ENCODE measurements around the gene UBE2M. TPM values are rescaled to one million over a fixed set of nuclear protein-coding genes. Genes with fewer than 3 reads are reported as not detected.
A peak's percentile ranks its signal among the peaks of the same experiment; 100 is the strongest.

UBE2M gene
- total RNA-seq, 1 donor = 54.6 TPM

DNA sequence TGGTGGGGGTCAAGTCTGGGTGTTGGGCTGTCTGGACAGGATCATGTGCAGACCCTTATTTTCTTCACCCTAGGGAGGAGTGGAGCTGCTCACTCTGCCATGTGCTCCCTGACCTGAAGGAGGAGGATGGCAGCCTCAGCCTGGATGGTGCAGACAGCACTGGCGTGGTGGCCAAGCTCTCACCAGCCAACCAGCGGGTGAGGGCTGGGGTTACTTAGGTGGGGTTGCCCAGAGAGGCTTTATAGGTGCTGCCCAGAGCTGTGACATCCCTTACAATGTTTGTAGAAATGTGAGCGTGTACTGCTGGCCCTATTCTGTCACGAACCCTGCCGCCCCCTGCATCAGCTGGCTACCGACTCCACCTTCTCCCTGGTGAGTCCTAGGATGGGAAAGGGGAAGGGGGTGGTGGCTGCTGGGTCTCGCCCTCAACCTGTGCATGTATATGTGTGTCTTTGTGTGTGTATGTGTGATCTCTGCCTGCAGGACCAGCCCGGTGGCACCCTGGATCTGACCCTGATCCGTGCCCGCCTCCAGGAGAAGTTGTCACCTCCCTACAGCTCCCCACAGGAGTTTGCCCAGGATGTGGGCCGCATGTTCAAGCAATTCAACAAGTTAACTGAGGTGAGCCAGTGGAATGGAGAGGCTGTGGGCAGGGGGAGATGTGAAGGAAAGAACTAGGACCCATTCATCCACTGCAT lies 8.6 kb downstream of the UBE2M start:
- Histone ChIP-seq H2AFZ (ENCODE audit: low read length) (no peak overlapping the region), H3K36me3 (ENCODE audit: insufficient read depth, low read length) (peaks cover 71% of the 10 kb centered on the region), H4K20me1 (ENCODE audit: insufficient read depth, low read length) (peaks cover 57% of the 10 kb centered on the region), H3K4me1 (ENCODE audit: insufficient read depth, low read length) (peaks cover 27% of the 10 kb centered on the region), H3K4me2 (ENCODE audit: insufficient read depth, low read length) (no peak overlapping the region), H3K27me3 (ENCODE audit: insufficient read depth, low read length) (no peaks in the 10 kb centered on the region), H3K9me3 (ENCODE audit: low read depth, low read length) (no peaks in the 10 kb centered on the region), H3K79me2 (ENCODE audit: insufficient read depth, low read length) (peaks cover 89% of the 10 kb centered on the region), H3K4me3 (ENCODE audit: insufficient read depth, low read length) (no peak overlapping the region), H3K27ac (ENCODE audit: low read depth, low read length) (no peak overlapping the region)
- DNase-seq (ENCODE audit: insufficient read length, low spot score, missing footprints) = peak; percentile 60
- TF ChIP-seq, protein P1, sequence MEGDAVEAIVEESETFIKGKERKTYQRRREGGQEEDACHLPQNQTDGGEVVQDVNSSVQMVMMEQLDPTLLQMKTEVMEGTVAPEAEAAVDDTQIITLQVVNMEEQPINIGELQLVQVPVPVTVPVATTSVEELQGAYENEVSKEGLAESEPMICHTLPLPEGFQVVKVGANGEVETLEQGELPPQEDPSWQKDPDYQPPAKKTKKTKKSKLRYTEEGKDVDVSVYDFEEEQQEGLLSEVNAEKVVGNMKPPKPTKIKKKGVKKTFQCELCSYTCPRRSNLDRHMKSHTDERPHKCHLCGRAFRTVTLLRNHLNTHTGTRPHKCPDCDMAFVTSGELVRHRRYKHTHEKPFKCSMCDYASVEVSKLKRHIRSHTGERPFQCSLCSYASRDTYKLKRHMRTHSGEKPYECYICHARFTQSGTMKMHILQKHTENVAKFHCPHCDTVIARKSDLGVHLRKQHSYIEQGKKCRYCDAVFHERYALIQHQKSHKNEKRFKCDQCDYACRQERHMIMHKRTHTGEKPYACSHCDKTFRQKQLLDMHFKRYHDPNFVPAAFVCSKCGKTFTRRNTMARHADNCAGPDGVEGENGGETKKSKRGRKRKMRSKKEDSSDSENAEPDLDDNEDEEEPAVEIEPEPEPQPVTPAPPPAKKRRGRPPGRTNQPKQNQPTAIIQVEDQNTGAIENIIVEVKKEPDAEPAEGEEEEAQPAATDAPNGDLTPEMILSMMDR (IDR thresholded peaks at IDR 0.05; ENCODE audit: extremely low read depth, low read depth, low read length) = no peak

DNA sequence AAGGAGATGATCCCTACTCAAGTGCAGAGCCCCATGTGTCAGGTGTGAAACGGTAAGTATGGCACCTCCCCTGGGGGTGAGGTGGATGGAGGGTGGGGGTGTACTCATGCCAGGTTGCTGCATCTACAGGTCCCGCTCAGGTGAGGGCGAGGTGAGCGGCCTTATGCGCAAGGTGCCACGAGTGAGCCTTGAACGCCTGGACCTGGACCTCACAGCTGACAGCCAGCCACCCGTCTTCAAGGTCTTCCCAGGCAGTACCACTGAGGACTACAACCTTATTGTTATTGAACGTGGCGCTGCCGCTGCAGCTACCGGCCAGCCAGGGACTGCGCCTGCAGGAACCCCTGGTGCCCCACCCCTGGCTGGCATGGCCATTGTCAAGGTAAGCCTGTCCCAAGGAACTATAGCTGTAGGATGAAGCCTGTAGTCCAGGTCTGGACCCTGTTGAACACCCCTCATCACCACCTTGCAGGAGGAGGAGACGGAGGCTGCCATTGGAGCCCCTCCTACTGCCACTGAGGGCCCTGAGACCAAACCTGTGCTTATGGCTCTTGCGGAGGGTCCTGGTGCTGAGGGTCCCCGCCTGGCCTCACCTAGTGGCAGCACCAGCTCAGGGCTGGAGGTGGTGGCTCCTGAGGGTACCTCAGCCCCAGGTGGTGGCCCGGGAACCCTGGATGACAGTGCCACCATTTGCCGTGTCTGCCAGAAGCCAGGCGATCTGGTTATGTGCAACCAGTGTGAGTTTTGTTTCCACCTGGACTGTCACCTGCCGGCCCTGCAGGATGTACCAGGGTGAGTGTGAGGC lies 9.3 kb downstream of the UBE2M start:
- H3K4me2 ChIP-seq (ENCODE audit: insufficient read depth, low read length) = no peak overlapping the region
- no peaks in the 10 kb centered on the region for H3K9me3 ChIP-seq (ENCODE audit: low read depth, low read length)
- peaks cover 71% of the 10 kb centered on the region for H3K36me3 ChIP-seq (ENCODE audit: insufficient read depth, low read length)
- H3K79me2 ChIP-seq (ENCODE audit: insufficient read depth, low read length) = peaks cover 85% of the 10 kb centered on the region
- TF ChIP-seq, protein P1 (IDR thresholded peaks at IDR 0.05; ENCODE audit: extremely low read depth, low read depth, low read length) = no peak
- peak; percentile 77 for DNase-seq (ENCODE audit: insufficient read length, low spot score, missing footprints)
- H3K4me1 ChIP-seq (ENCODE audit: insufficient read depth, low read length) = peaks cover 21% of the 10 kb centered on the region
- H2AFZ ChIP-seq (ENCODE audit: low read length) = no peak overlapping the region
- H3K4me3 ChIP-seq (ENCODE audit: insufficient read depth, low read length) = no peak overlapping the region
- peaks cover 57% of the 10 kb centered on the region for H4K20me1 ChIP-seq (ENCODE audit: insufficient read depth, low read length)
- no peak overlapping the region for H3K27ac ChIP-seq (ENCODE audit: low read depth, low read length)
- H3K27me3 ChIP-seq (ENCODE audit: insufficient read depth, low read length) = no peaks in the 10 kb centered on the region

DNA sequence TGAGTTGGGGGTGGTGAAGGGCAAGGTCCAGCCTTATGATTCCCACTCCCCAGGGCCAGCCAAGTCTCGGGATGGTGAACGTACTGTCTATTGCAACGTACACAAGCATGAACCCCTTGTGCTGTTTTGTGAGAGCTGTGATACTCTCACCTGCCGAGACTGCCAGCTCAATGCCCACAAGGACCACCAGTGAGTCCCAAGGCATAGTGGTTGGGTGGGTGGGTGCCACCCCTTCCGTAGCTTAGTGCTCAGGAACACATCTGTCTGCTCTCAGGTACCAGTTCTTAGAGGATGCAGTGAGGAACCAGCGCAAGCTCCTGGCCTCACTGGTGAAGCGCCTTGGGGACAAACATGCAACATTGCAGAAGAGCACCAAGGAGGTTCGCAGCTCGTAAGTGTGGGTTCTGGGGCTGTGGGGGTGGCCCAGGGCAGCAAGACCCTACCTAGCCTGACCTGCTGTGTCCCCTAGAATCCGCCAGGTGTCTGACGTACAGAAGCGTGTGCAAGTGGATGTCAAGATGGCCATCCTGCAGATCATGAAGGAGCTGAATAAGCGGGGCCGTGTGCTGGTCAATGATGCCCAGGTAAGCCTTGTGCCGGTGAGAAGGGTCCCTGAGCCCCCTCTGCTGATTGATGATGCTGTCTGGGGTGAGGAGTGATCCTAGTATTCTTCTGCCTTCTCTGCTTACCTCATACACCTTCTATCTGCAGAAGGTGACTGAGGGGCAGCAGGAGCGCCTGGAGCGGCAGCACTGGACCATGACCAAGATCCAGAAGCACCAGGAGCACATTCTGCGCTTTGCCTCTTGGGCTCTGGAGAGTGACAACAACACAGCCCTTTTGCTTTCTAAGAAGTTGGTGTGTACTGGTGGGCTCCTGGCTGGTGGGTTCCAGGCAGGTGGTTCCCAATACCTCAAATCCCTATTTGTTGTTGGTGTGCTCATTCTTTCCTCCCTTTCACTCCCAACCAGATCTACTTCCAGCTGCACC lies 10.8 kb downstream of the UBE2M start:
- peak; percentile 57 for DNase-seq (ENCODE audit: insufficient read length, low spot score, missing footprints)
- Histone ChIP-seq H3K27me3 (ENCODE audit: insufficient read depth, low read length) (peaks cover 1% of the 10 kb centered on the region), H3K4me2 (ENCODE audit: insufficient read depth, low read length) (no peak overlapping the region), H3K4me3 (ENCODE audit: insufficient read depth, low read length) (no peak overlapping the region), H2AFZ (ENCODE audit: low read length) (no peak overlapping the region), H3K79me2 (ENCODE audit: insufficient read depth, low read length) (peaks cover 73% of the 10 kb centered on the region), H3K9me3 (ENCODE audit: low read depth, low read length) (no peaks in the 10 kb centered on the region), H4K20me1 (ENCODE audit: insufficient read depth, low read length) (peaks cover 57% of the 10 kb centered on the region), H3K4me1 (ENCODE audit: insufficient read depth, low read length) (peaks cover 14% of the 10 kb centered on the region), H3K36me3 (ENCODE audit: insufficient read depth, low read length) (peaks cover 63% of the 10 kb centered on the region), H3K27ac (ENCODE audit: low read depth, low read length) (no peak overlapping the region)
- TF ChIP-seq, protein P1 (IDR thresholded peaks at IDR 0.05; ENCODE audit: extremely low read depth, low read depth, low read length) = no peak
